Liver (tissue), 9 donors: ENCODE results near the gene ENOX1. TPM values are rescaled to one million over a fixed set of nuclear protein-coding genes. Genes with fewer than 3 reads are reported as not detected.

Experiments
- DNase-seq: peaks from one replicate; pipeline ENCODE4 v3.0.0-alpha.2; 2017; ENCODE audit warnings: low spot score
- H3K27ac ChIP-seq, 2 donors: one replicate each; pipeline ENCODE4 v1.7.0; 2013; ENCODE audit warnings: inconsistent platforms in 2 of 2, low read length in 2 of 2, control low read depth in 1 of 2, low read depth in 1 of 2, mild to moderate bottlenecking in 1 of 2
- H3K27me3 ChIP-seq, 4 donors: one replicate each; pipeline versions ENCODE4 v1.6.1 to v1.7.0; 2013; ENCODE audit warnings: low read length in 3 of 4, inconsistent platforms in 1 of 4, mild to moderate bottlenecking in 1 of 4, moderate library complexity in 1 of 4; ENCODE audit not compliant: control insufficient read depth in 4 of 4, insufficient read depth in 4 of 4
- H3K36me3 ChIP-seq, 4 donors: one replicate each; pipeline versions ENCODE4 v1.6.1 to v1.7.0; 2013; ENCODE audit warnings: low read length in 3 of 4, mild to moderate bottlenecking in 3 of 4, low read depth in 1 of 4, moderate library complexity in 1 of 4; ENCODE audit not compliant: control insufficient read depth in 4 of 4, insufficient read depth in 3 of 4
- H3K4me1 ChIP-seq, 4 donors: one replicate each; pipeline versions ENCODE4 v1.6.1 to v1.7.0; 2013; ENCODE audit warnings: low read length in 3 of 4, mild to moderate bottlenecking in 3 of 4, moderate library complexity in 1 of 4; ENCODE audit not compliant: control insufficient read depth in 4 of 4, insufficient read depth in 4 of 4
- H3K4me3 ChIP-seq, 3 donors: one replicate each; pipeline versions ENCODE4 v1.6.1 to v1.7.0; 2013; ENCODE audit warnings: low read length in 3 of 3, control low read depth in 1 of 3, low read depth in 1 of 3, mild to moderate bottlenecking in 1 of 3
- H3K9ac ChIP-seq, 2 donors: one replicate each; pipeline ENCODE4 v1.7.0; 2013; ENCODE audit warnings: low read length in 2 of 2, mild to moderate bottlenecking in 2 of 2, moderate library complexity in 2 of 2, control low read depth in 1 of 2, low read depth in 1 of 2
- H3K9me3 ChIP-seq, 4 donors: one replicate each; pipeline versions ENCODE4 v1.6.1 to v1.7.0; 2013; ENCODE audit warnings: low read length in 3 of 4; ENCODE audit not compliant: control insufficient read depth in 4 of 4
- ATF3 ChIP-seq: IDR thresholded peaks from 2 replicates; pipeline ENCODE4 v1.6.1; 2016; ENCODE audit warnings: antibody characterized with exemption
- CTCF ChIP-seq: fragments of 150-350 bp; IDR thresholded peaks from 2 replicates; pipeline ENCODE4 v1.5.1; 2017; ENCODE audit warnings: improper control_type of control experiment, low read depth, low read length; ENCODE audit not compliant: missing input control
- EGR1 ChIP-seq, 2 donors: IDR thresholded peaks; 2 replicates each; pipeline ENCODE4 v1.6.1; 2016 to 2018; ENCODE audit warnings: antibody characterized with exemption in 2 of 2, low read depth in 2 of 2
- FOXA1 ChIP-seq: IDR thresholded peaks from 2 replicates; pipeline ENCODE4 v1.6.1; 2016; ENCODE audit warnings: antibody characterized with exemption
- FOXA2 ChIP-seq: IDR thresholded peaks from 2 replicates; pipeline ENCODE4 v1.6.1; 2016; ENCODE audit warnings: antibody characterized with exemption
- GABPA ChIP-seq, 2 donors: IDR thresholded peaks in 1 of 2; conservative IDR thresholded peaks in 1 of 2; 2 replicates each; pipeline ENCODE4 v1.6.1; 2016; ENCODE audit warnings: antibody characterized with exemption in 2 of 2, mild to moderate bottlenecking in 1 of 2, moderate library complexity in 1 of 2
- HNF4A ChIP-seq, 2 donors: conservative IDR thresholded peaks; 2 replicates each; pipeline ENCODE4 v1.6.1; 2016; ENCODE audit warnings: antibody characterized with exemption in 2 of 2, mild to moderate bottlenecking in 2 of 2
- HNF4G ChIP-seq: IDR thresholded peaks from 2 replicates; pipeline ENCODE4 v1.6.1; 2016; ENCODE audit warnings: antibody characterized with exemption
- JUND ChIP-seq, 2 donors: IDR thresholded peaks; 2 replicates each; pipeline ENCODE4 v1.6.1; 2016; ENCODE audit warnings: antibody characterized with exemption in 2 of 2
- MAX ChIP-seq: IDR thresholded peaks from 2 replicates; pipeline ENCODE4 v1.6.1; 2016; ENCODE audit warnings: antibody characterized with exemption
- NR2F2 ChIP-seq: IDR thresholded peaks from 2 replicates; pipeline ENCODE4 v1.6.1; 2016; ENCODE audit warnings: antibody characterized with exemption
- RAD21 ChIP-seq, 2 donors: IDR thresholded peaks; 2 replicates each; pipeline ENCODE4 v1.6.1; 2016; ENCODE audit warnings: antibody characterized with exemption in 2 of 2, mild to moderate bottlenecking in 2 of 2
- REST ChIP-seq: IDR thresholded peaks from 2 replicates; pipeline ENCODE4 v1.6.1; 2016; ENCODE audit warnings: antibody characterized with exemption, mild to moderate bottlenecking
- RXRA ChIP-seq, 2 donors: IDR thresholded peaks; 2 replicates each; pipeline ENCODE4 v1.6.1; 2017 to 2018; ENCODE audit warnings: antibody characterized with exemption in 2 of 2, mild to moderate bottlenecking in 1 of 2
- SP1 ChIP-seq: IDR thresholded peaks from 2 replicates; pipeline ENCODE4 v1.6.1; 2018; ENCODE audit warnings: antibody characterized with exemption, mild to moderate bottlenecking
- TAF1 ChIP-seq: conservative IDR thresholded peaks from 2 replicates; pipeline ENCODE4 v1.6.1; 2016; ENCODE audit warnings: antibody characterized with exemption, mild to moderate bottlenecking
- YY1 ChIP-seq: IDR thresholded peaks from 2 replicates; pipeline ENCODE4 v1.6.1; 2016; ENCODE audit warnings: antibody characterized with exemption, mild to moderate bottlenecking
- ZBTB33 ChIP-seq: IDR thresholded peaks from 2 replicates; pipeline ENCODE4 v1.6.1; 2016; ENCODE audit warnings: antibody characterized with exemption
- WGBS: extraction: QIAGEN DNeasy Blood & Tissue Kit; methylation state at CpG from one replicate; pipeline ENCODE4 v1.1.7; 2013; 5-methylcytosine and 5-hydroxymethylcytosine counted together
- polyA plus RNA-seq, 2 donors: library from polyadenylated mRNA; stranded (reverse) in 1 of 2; unstranded in 1 of 2; fragments of 200-250 nt in 1 of 2; fragments of >200 nt in 1 of 2; fragmentation: Nextera tagmentation in 1 of 2; extraction: Ambion mirVana in 1 of 2; gene quantifications; one replicate each; pipeline versions ENCODE4 v1.2.1 to v1.2.3, GENCODE V29; 2013 to 2015
- total RNA-seq, 2 donors: library from RNA; depleted of rRNA; stranded (reverse); fragments of >200 nt; gene quantifications; one replicate each; pipeline ENCODE4 v1.2.3, GENCODE V29; 2014
- donor health status: healthy.
- donor health status: healthy.
- donor health status: healthy.
- donor health status: healthy.
- donor health status: healthy.

ENOX1 gene
- total and polyA plus RNA-seq, 4 donors: 0.02 to 0.33 (median 0.08) TPM; not detected in 1

- DNase-seq: no peak
- H3K9me3 ChIP-seq: no peaks in the 10 kb centered on the region
- no peak overlapping the region for H3K4me3 ChIP-seq
- H3K4me1 ChIP-seq: no peaks in the 10 kb centered on the region
- H3K9ac ChIP-seq: no peak overlapping the region
- no peaks in the 10 kb centered on the region for H3K36me3 ChIP-seq
- no peaks in the 10 kb centered on the region for H3K27me3 ChIP-seq
- H3K27ac ChIP-seq: no peak overlapping the region
- WGBS: 87% methylated on average over 3 of the region's 3 CpGs
- TF ChIP-seq EGR1 (IDR thresholded peaks at IDR 0.05; ENCODE audit: low read depth in 2 of 2) (no peak), YY1 (no peak), ATF3 (no peak), SP1 (no peak), FOXA1 (no peak), RAD21 (IDR thresholded peaks at IDR 0.05) (no peak), JUND (IDR thresholded peaks at IDR 0.05) (no peak), ZBTB33 (no peak), FOXA2 (no peak), GABPA (IDR thresholded peaks at IDR 0.05 in 1 of 2, conservative IDR thresholded peaks at IDR 0.05 in 1 of 2) (no peak), CTCF (no peak), HNF4G (no peak)
Measured at GRCh38 chr13:43669964-43670363, 116.8 kb downstream of the ENOX1 start.

GRCh38 chr13:43669101-43669500 is 117.7 kb downstream of the ENOX1 start:
- H3K36me3 ChIP-seq: no peaks in the 10 kb centered on the region
- no peak overlapping the region for H3K27ac ChIP-seq
- 74% methylated on average over 1 of the region's 1 CpG for WGBS
- DNase-seq: no peak
- TF ChIP-seq YY1: no peak
- no peak for TF ChIP-seq NR2F2
- no peak for TF ChIP-seq HNF4A (conservative IDR thresholded peaks at IDR 0.05)
- TF ChIP-seq TAF1: no peak
- no peak for TF ChIP-seq REST
- TF ChIP-seq JUND (IDR thresholded peaks at IDR 0.05): no peak
- no peak for TF ChIP-seq EGR1 (IDR thresholded peaks at IDR 0.05; ENCODE audit: low read depth in 2 of 2)
- TF ChIP-seq FOXA1: no peak
- TF ChIP-seq MAX: no peak
- no peak for TF ChIP-seq SP1
- TF ChIP-seq CTCF: no peak
- no peak for TF ChIP-seq FOXA2
- no peak for TF ChIP-seq ATF3
- no peak for TF ChIP-seq ZBTB33
- TF ChIP-seq RXRA (IDR thresholded peaks at IDR 0.05): no peak
- TF ChIP-seq HNF4G: no peak
- TF ChIP-seq GABPA (IDR thresholded peaks at IDR 0.05 in 1 of 2, conservative IDR thresholded peaks at IDR 0.05 in 1 of 2): no peak
- TF ChIP-seq RAD21 (IDR thresholded peaks at IDR 0.05): no peak
- no peaks in the 10 kb centered on the region for H3K9me3 ChIP-seq
- no peak overlapping the region for H3K4me3 ChIP-seq
- H3K27me3 ChIP-seq: no peaks in the 10 kb centered on the region
- peaks cover 0 to 5% (median 1%) of the 10 kb centered on the region in 4 donors for H3K4me1 ChIP-seq
- no peak overlapping the region for H3K9ac ChIP-seq
